HepG2 (cell line): ENCODE data around the gene CYSRT1. TPM values are rescaled to one million over a fixed set of nuclear protein-coding genes. Genes with fewer than 3 reads are reported as not detected.

Experiments used
- ATF6 ChIP-seq: sonication (generic); formaldehyde crosslinking; conservative IDR thresholded peaks from 2 replicates; pipeline ENCODE4 v1.4.0; 2020; ENCODE audit warnings: missing genetic modification reagents
- E2F1 ChIP-seq: sonication (generic); formaldehyde crosslinking; IDR thresholded peaks from 2 replicates; pipeline ENCODE4 v1.5.0; 2020; ENCODE audit warnings: missing genetic modification reagents
- HHEX ChIP-seq: IDR thresholded peaks from 2 replicates; pipeline ENCODE4 v1.6.1; 2016; ENCODE audit warnings: control low read depth
- HIVEP1 ChIP-seq: sonication (generic); formaldehyde crosslinking; IDR thresholded peaks from 2 replicates; pipeline ENCODE4 v1.4.0; 2020; ENCODE audit warnings: mild to moderate bottlenecking, missing genetic modification reagents
- MTERF4 ChIP-seq: sonication (generic); formaldehyde crosslinking; IDR thresholded peaks from 2 replicates; pipeline ENCODE4 v1.8.0; 2023; ENCODE audit warnings: mild to moderate bottlenecking, missing genetic modification reagents
- NFKB2 ChIP-seq: sonication (generic); formaldehyde crosslinking; IDR thresholded peaks from 2 replicates; pipeline ENCODE4 v1.4.0; 2020; ENCODE audit warnings: missing genetic modification reagents, borderline replicate concordance
- NR2F6 ChIP-seq, 2 experiments: IDR thresholded peaks; 2 replicates each; pipeline ENCODE4 v1.6.1; 2016; ENCODE audit warnings: antibody characterized with exemption in 1 of 2, mild to moderate bottlenecking in 1 of 2
- POLR2A ChIP-seq, 2 experiments: IDR thresholded peaks; 2 replicates each; pipeline ENCODE4 v1.6.1; 2011; ENCODE audit warnings: low read depth in 2 of 2, low read length in 2 of 2, mild to moderate bottlenecking in 1 of 2, moderate library complexity in 1 of 2; ENCODE audit not compliant: insufficient read depth in 1 of 2
- TEAD3 ChIP-seq: optimal IDR thresholded peaks from 2 replicates; pipeline ENCODE3; 2016; ENCODE audit warnings: borderline replicate concordance
- TIGD3 ChIP-seq: sonication (generic); formaldehyde crosslinking; IDR thresholded peaks from 2 replicates; pipeline ENCODE4 v1.5.1; 2020; ENCODE audit warnings: mild to moderate bottlenecking, missing genetic modification reagents, borderline replicate concordance
- ZBTB8A ChIP-seq: sonication (generic); formaldehyde crosslinking; IDR thresholded peaks from 2 replicates; pipeline ENCODE4 v1.4.0; 2020; ENCODE audit warnings: mild to moderate bottlenecking, low read depth, missing genetic modification reagents, borderline replicate concordance
- ZFP36 ChIP-seq: fragments of 150-350 bp; IDR thresholded peaks from 2 replicates; pipeline ENCODE4 v1.6.1; 2018; ENCODE audit warnings: borderline replicate concordance, low read length, low read depth; ENCODE audit not compliant: partially characterized antibody
- ZNF124 ChIP-seq: sonication (generic); formaldehyde crosslinking; IDR thresholded peaks from 2 replicates; pipeline ENCODE4 v1.4.0; 2020; ENCODE audit warnings: missing genetic modification reagents
- ZNF431 ChIP-seq: sonication (generic); formaldehyde crosslinking; IDR thresholded peaks from 2 replicates; pipeline ENCODE4 v1.9.0; 2022; ENCODE audit warnings: missing genetic modification reagents, low read depth, mild to moderate bottlenecking, borderline replicate concordance
- ZNF703 ChIP-seq: sonication (generic); formaldehyde crosslinking; IDR thresholded peaks from 2 replicates; pipeline ENCODE4 v1.5.1; 2020; ENCODE audit warnings: missing genetic modification reagents, mild to moderate bottlenecking, moderate library complexity, borderline replicate concordance
- polyA plus RNA-seq, 8 experiments: library from polyadenylated mRNA; depleted of rRNA in 3 of 8; stranded (reverse) in 7 of 8; unstranded in 1 of 8; fragments of >200 nt; fragmentation: Illumina TruSeq in 4 of 8; extraction: Trizol in 4 of 8; gene quantifications; 2 replicates each; pipeline versions ENCODE4 v1.2.1 to v1.2.3, GENCODE V29; 2011 to 2016; ENCODE audit warnings: low read depth in 4 of 8, missing spikeins in 1 of 8, mixed read lengths in 1 of 8; ENCODE audit not compliant: insufficient read depth in 1 of 8
- total RNA-seq, 5 experiments: library from RNA; depleted of rRNA; stranded (reverse); fragments of >200 nt; fragmentation: Illumina TruSeq; extraction: Trizol; gene quantifications; 2 replicates each; pipeline ENCODE4 v1.2.3, GENCODE V29; 2016; ENCODE audit warnings: low read depth in 1 of 5
- TF ChIP-seq, protein P1 (sequence below): sonication (generic); formaldehyde crosslinking; IDR thresholded peaks from 2 replicates; pipeline ENCODE4 v1.5.0; 2020; ENCODE audit warnings: mild to moderate bottlenecking, missing genetic modification reagents
- TF ChIP-seq, protein P2 (sequence below): sonication (generic); formaldehyde crosslinking; IDR thresholded peaks from 2 replicates; pipeline ENCODE4 v1.5.0; 2020; ENCODE audit warnings: missing genetic modification reagents, mild to moderate bottlenecking, borderline replicate concordance

CYSRT1 gene
- total and polyA plus RNA-seq, 2 of the 13 experiments (the other 11 are each of a cell fraction or from before 2014, with no cell fraction given) = 1.5 to 2.1 TPM

DNA sequence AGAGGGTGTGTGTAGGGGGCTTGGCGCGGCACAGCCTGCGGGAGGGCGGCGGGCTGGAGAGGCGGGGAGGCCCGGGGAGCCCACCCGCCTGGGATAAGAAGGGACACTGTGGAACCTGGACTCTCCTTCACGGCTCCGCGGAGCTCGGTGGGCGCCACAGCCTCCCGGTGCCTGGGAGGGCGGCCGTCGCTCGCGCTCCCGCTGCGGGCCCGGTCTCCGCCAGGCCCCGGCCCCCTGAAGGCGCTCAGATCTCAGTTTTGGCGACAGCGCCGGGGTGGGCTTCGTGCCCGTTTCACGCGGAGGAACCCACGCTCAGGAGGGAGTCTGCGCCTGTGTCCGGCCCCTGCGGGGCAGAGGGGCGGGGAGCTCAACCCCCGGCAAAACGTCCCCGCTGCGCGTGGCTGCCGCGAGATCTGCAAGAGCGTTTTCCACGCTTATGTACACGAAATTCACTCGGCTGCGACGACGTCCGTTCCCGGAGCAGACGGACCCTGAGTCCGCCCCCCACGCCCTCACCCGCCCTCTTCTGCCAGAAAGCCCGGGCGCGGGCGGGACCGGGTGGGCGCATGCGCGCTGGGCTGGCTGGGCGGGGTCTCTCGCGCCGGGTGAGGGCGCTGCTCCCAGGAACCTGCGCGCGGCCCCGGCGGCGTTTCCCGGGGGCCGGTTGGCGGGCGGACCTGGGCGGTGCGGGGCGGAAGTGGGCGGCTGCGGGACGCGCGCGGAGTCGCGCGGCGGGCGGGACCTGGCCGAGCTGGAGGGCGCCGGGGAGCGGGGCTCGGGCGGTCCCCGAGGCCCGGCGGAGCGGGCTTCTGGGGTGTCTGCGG is 29.9 kb downstream of the CYSRT1 start, which contains the start of gene NELFB (continued):
- TF ChIP-seq E2F1 (CRISPR knock-in tag) = peak; percentile 90
- TF ChIP-seq HHEX (CRISPR knock-in tag) = no peak
- peak; percentile 39; the same call in 1 of the 2 replicates for TF ChIP-seq NFKB2 (CRISPR knock-in tag)
- TF ChIP-seq, protein P1, sequence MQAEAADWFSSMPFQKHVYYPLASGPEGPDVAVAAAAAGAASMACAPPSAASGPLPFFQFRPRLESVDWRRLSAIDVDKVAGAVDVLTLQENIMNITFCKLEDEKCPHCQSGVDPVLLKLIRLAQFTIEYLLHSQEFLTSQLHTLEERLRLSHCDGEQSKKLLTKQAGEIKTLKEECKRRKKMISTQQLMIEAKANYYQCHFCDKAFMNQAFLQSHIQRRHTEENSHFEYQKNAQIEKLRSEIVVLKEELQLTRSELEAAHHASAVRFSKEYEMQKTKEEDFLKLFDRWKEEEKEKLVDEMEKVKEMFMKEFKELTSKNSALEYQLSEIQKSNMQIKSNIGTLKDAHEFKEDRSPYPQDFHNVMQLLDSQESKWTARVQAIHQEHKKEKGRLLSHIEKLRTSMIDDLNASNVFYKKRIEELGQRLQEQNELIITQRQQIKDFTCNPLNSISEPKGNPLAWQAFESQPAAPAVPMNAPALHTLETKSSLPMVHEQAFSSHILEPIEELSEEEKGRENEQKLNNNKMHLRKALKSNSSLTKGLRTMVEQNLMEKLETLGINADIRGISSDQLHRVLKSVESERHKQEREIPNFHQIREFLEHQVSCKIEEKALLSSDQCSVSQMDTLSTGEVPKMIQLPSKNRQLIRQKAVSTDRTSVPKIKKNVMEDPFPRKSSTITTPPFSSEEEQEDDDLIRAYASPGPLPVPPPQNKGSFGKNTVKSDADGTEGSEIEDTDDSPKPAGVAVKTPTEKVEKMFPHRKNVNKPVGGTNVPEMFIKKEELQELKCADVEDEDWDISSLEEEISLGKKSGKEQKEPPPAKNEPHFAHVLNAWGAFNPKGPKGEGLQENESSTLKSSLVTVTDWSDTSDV (CRISPR knock-in tag) = 0 out of 2 replicates have a peak, but pooled peaks have one; percentile 27
- TF ChIP-seq, protein P2, sequence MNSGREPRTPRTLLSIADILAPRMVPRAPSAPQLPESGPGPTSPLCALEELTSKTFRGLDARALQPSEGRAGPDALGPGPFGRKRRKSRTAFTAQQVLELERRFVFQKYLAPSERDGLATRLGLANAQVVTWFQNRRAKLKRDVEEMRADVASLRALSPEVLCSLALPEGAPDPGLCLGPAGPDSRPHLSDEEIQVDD (CRISPR knock-in tag) = no peak
- TF ChIP-seq ZFP36 = no peak
- TF ChIP-seq ZNF124 (CRISPR knock-in tag) = peak; percentile 72; the same call in 1 of the 2 replicates
- no peak for TF ChIP-seq HIVEP1 (CRISPR knock-in tag)
- no peak for TF ChIP-seq NR2F6 (IDR thresholded peaks at IDR 0.05)
- TF ChIP-seq NR2F6 (CRISPR knock-in tag; IDR thresholded peaks at IDR 0.05) = peak; percentile 57; the same call in 1 of the 2 replicates
- no peak for TF ChIP-seq ZBTB8A (CRISPR knock-in tag)
- no peak for TF ChIP-seq TIGD3
- no peak for TF ChIP-seq TEAD3 (CRISPR knock-in tag)
- TF ChIP-seq ZNF431 (CRISPR knock-in tag) = no peak
- TF ChIP-seq MTERF4 (CRISPR knock-in tag) = no peak
- no peak for TF ChIP-seq ATF6 (CRISPR knock-in tag)
- peak in 1 of 2 experiments; percentile 80; a peak in 2 of 4 replicates for TF ChIP-seq POLR2A (IDR thresholded peaks at IDR 0.05; ENCODE audit: insufficient read depth in 1 of 2, low read depth in 2 of 2, low read length in 2 of 2)
- no peak for TF ChIP-seq ZNF703 (CRISPR knock-in tag)
